Endothelial cell (in vitro differentiated cells): ENCODE measurements around the gene SRC. TPM values are rescaled to one million over a fixed set of nuclear protein-coding genes. Genes with fewer than 3 reads are reported as not detected.

Experiments
- DNase-seq: peaks from one replicate; pipeline ENCODE4 v3.0.0; 2021; ENCODE audit warnings: low spot score
- H3K27ac Mint-ChIP-seq: one replicate; pipeline ENCODE4 v1.8.0; 2021; ENCODE audit warnings: mixed read lengths, inconsistent platforms; ENCODE audit not compliant: unreplicated experiment
- H3K27me3 Mint-ChIP-seq: one replicate; pipeline ENCODE4 v1.8.0; 2021; ENCODE audit warnings: mild to moderate bottlenecking, moderate library complexity, mixed read lengths, inconsistent platforms; ENCODE audit not compliant: unreplicated experiment
- H3K36me3 Mint-ChIP-seq: one replicate; pipeline ENCODE4 v1.8.0; 2021; ENCODE audit warnings: mild to moderate bottlenecking, low read depth, mixed read lengths, inconsistent platforms; ENCODE audit not compliant: unreplicated experiment
- H3K4me1 Mint-ChIP-seq: one replicate; pipeline ENCODE4 v1.8.0; 2021; ENCODE audit warnings: mild to moderate bottlenecking, mixed read lengths, inconsistent platforms; ENCODE audit not compliant: unreplicated experiment
- H3K4me3 Mint-ChIP-seq: one replicate; pipeline ENCODE4 v1.8.0; 2021; ENCODE audit warnings: mild to moderate bottlenecking, mixed read lengths, inconsistent platforms; ENCODE audit not compliant: unreplicated experiment
- H3K9me3 Mint-ChIP-seq: one replicate; pipeline ENCODE4 v1.8.0; 2021; ENCODE audit warnings: mixed read lengths, inconsistent platforms; ENCODE audit not compliant: unreplicated experiment
- total RNA-seq: library from RNA; stranded (reverse); fragmentation: NEBNext Ultra II Directional; extraction: Animal tissue kit (Norgen Biotek cat#: 25700); gene quantifications from one replicate; pipeline ENCODE4 v1.2.1, GENCODE V29; 2021; ENCODE audit not compliant: unreplicated experiment
- TF ChIP-seq, protein P1 (sequence below): fragments of 200-600 bp; sonication (generic); IDR thresholded peaks from one replicate; pipeline ENCODE4 v1.5.0; 2021; ENCODE audit warnings: antibody characterized with exemption; ENCODE audit not compliant: unreplicated experiment

SRC gene
- total RNA-seq, 1 donor from 2014 or later: 60.8 TPM

DNA sequence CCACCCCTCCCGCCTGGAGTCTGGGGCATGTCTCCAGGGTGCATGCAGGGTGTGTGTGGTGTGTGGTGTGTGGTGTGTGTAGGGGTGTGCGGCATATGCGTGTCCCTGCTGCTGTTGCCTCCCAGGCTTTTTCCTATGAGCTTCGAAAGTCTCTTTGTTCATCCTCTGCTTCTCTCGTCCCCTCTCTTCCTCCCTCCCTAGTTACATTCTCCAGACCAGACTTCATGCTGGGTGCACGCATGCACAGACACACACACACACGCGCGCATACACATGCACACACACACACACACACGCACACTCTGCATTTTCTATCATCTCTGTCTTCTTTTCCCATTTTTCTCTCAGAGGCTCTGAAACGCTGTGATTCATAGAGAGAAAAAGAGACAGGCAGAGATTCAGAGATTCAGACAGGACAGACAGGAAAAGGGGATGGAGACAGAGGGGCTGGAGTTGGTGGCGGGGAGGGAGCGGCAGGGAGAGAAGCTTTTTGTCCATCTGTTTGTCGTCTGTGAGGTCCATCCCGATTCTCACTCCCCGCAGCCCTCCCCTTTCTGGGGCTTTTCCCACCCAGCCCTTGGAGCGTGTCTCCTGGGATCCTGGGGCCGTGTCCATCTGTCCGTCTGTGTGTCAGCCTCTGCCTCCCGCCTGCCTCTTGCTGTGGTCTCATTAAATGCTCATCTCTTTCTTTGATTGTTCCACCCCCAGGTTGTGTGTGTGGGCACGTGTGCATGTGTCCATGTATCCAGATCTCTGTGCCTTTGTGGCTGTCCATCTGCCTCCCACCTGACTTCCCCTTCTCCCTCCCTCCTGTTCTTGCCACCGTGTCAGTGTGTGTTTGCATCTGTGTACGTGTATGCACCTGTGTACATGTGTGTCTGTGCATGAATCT, 62.6 kb downstream of the SRC start:
- peaks cover 10% of the 10 kb centered on the region for H3K27me3 Mint-ChIP-seq
- TF ChIP-seq, protein P1, sequence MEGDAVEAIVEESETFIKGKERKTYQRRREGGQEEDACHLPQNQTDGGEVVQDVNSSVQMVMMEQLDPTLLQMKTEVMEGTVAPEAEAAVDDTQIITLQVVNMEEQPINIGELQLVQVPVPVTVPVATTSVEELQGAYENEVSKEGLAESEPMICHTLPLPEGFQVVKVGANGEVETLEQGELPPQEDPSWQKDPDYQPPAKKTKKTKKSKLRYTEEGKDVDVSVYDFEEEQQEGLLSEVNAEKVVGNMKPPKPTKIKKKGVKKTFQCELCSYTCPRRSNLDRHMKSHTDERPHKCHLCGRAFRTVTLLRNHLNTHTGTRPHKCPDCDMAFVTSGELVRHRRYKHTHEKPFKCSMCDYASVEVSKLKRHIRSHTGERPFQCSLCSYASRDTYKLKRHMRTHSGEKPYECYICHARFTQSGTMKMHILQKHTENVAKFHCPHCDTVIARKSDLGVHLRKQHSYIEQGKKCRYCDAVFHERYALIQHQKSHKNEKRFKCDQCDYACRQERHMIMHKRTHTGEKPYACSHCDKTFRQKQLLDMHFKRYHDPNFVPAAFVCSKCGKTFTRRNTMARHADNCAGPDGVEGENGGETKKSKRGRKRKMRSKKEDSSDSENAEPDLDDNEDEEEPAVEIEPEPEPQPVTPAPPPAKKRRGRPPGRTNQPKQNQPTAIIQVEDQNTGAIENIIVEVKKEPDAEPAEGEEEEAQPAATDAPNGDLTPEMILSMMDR: no peak
- H3K4me1 Mint-ChIP-seq: peaks cover 30% of the 10 kb centered on the region
- H3K9me3 Mint-ChIP-seq: no peaks in the 10 kb centered on the region
- no peak for DNase-seq
- H3K36me3 Mint-ChIP-seq: peaks cover 4% of the 10 kb centered on the region
- no peak overlapping the region for H3K4me3 Mint-ChIP-seq
- no peak overlapping the region for H3K27ac Mint-ChIP-seq

- no peak overlapping the region for H3K27ac Mint-ChIP-seq
- H3K27me3 Mint-ChIP-seq: peaks cover 22% of the 10 kb centered on the region
Observed at GRCh38 chr20:37411408-37412219, 65.7 kb downstream of the SRC start.

GRCh38 chr20:37413023-37413334, 67.0 kb downstream of the SRC start:
- TF ChIP-seq, protein P1: no peak
- Mint-ChIP-seq H3K9me3 (no peaks in the 10 kb centered on the region), H3K4me1 (peaks cover 46% of the 10 kb centered on the region), H3K4me3 (no peak overlapping the region), H3K27ac (no peak overlapping the region), H3K27me3 (peaks cover 27% of the 10 kb centered on the region), H3K36me3 (peaks cover 3% of the 10 kb centered on the region)
- no peak for DNase-seq

More at GRCh38 chr20:37411408-37412219, 65.7 kb downstream of the SRC start:
- TF ChIP-seq, protein P1: no peak
- Mint-ChIP-seq H3K4me1 (peaks cover 44% of the 10 kb centered on the region), H3K9me3 (no peaks in the 10 kb centered on the region), H3K4me3 (no peak overlapping the region), H3K36me3 (peaks cover under 1% of the 10 kb centered on the region)
- no peak for DNase-seq

DNA sequence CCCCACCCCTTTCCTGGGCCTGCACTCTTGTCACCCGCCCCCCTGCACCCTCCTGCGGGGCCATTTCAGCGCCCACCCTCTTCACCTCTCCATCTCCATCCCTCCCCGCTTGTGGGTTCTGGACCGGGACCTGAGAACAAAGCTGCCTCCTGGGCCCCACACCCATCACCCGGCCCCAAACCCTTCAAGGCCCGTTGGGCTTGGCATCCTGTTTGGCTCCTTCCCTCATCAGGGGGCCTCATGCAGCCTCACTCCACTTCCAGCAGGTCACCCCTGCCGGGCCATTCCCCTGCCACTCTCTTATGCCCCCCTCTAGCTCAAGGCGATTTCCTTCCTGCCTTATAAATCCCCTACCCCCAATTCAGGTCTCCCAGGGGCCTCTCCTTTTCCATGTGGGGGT, 67.4 kb downstream of the SRC start:
- no peak for DNase-seq
- Mint-ChIP-seq H3K27ac (peak overlapping the region; percentile 21), H3K4me3 (peak overlapping the region; percentile 66), H3K9me3 (no peaks in the 10 kb centered on the region), H3K36me3 (peaks cover 3% of the 10 kb centered on the region), H3K4me1 (peaks cover 45% of the 10 kb centered on the region), H3K27me3 (peaks cover 25% of the 10 kb centered on the region)
- TF ChIP-seq, protein P1: no peak
